ENCODE measurements around the gene CHEK1. TPM values are rescaled to one million over a fixed set of nuclear protein-coding genes. Genes with fewer than 3 reads are reported as not detected.
"Not testable (repeated sequence)": the region's sequence is repeated elsewhere in the genome, so short reads cannot be mapped to it uniquely, and the experiment has no call there.

Gene CHEK1
- total and polyA plus RNA-seq, 7 experiments from 2014 or later: 1.2 to 62.6 (median 2.7) TPM

- POLR2A ChIA-PET: no interaction called here
- no peak for ATAC-seq
- CTCF ChIA-PET: no interaction called here
Measured at GRCh38 chr11:125692887-125693286, 67.9 kb downstream of the CHEK1 start.

GRCh38 chr11:125694951-125695350 lies 70.0 kb downstream of the CHEK1 start:
- POLR2A ChIA-PET: no interaction called here
- Mint-ChIP-seq H3K27me3 (peaks cover 2 to 19% (median 10%) of the 10 kb centered on the region in 5 donors), H3K36me3 (no peaks in the 10 kb centered on the region), H3K27ac (no peak overlapping the region), H3K4me1 (no peaks in the 10 kb centered on the region), H3K9me3 (no peaks in the 10 kb centered on the region), H3K4me3 (no peak overlapping the region)
- no peak for ATAC-seq
- Histone ChIP-seq H3K9me3 (ENCODE audit: control insufficient read depth in 2 of 3, low read length in 3 of 3) (no peaks in the 10 kb centered on the region), H3K4me3 (ENCODE audit: low read length) (no peak overlapping the region), H3K27me3 (ENCODE audit: control insufficient read depth in 2 of 2, insufficient read depth in 2 of 2, low read length in 2 of 2) (no peaks in the 10 kb centered on the region), H3K4me1 (ENCODE audit: control insufficient read depth in 2 of 2, insufficient read depth in 2 of 2, low read length in 2 of 2) (no peaks in the 10 kb centered on the region), H3K27ac (ENCODE audit: low read depth, low read length) (no peak overlapping the region), H3K36me3 (ENCODE audit: control insufficient read depth in 2 of 3, insufficient read depth in 3 of 3, low read length in 3 of 3) (no peaks in the 10 kb centered on the region)
- CTCF ChIA-PET: no interaction called here
- no peak for DNase-seq
- intact Hi-C loops (cut with micrococcal nuclease): no loop called here

More at GRCh38 chr11:125692887-125693286, 67.9 kb downstream of the CHEK1 start:
- Histone ChIP-seq H3K4me1 (ENCODE audit: control insufficient read depth in 2 of 2, insufficient read depth in 2 of 2, low read length in 2 of 2) (no peaks in the 10 kb centered on the region), H3K9me3 (ENCODE audit: control insufficient read depth in 2 of 3, low read length in 3 of 3) (no peaks in the 10 kb centered on the region), H3K27ac (ENCODE audit: low read depth, low read length) (no peak overlapping the region), H3K27me3 (ENCODE audit: control insufficient read depth in 2 of 2, insufficient read depth in 2 of 2, low read length in 2 of 2) (no peaks in the 10 kb centered on the region), H3K36me3 (ENCODE audit: control insufficient read depth in 2 of 3, insufficient read depth in 3 of 3, low read length in 3 of 3) (no peaks in the 10 kb centered on the region), H3K4me3 (ENCODE audit: low read length) (no peak overlapping the region)
- Mint-ChIP-seq H3K4me3 (no peak overlapping the region), H3K27ac (no peak overlapping the region), H3K4me1 (no peaks in the 10 kb centered on the region), H3K9me3 (no peaks in the 10 kb centered on the region), H3K27me3 (peaks cover 0 to 8% (median 0%) of the 10 kb centered on the region in 5 donors), H3K36me3 (no peaks in the 10 kb centered on the region)
- intact Hi-C loops (cut with micrococcal nuclease): no loop called here
- DNase-seq: no peak

GRCh38 chr11:125701018-125701610 lies 76.2 kb downstream of the CHEK1 start:
- ChIA-PET CTCF (no interaction called here), POLR2A (no interaction called here)
- H3K27me3 ChIP-seq (ENCODE audit: control insufficient read depth in 2 of 2, insufficient read depth in 2 of 2, low read length in 2 of 2): no peaks in the 10 kb centered on the region
- DNase-seq (no peak), ATAC-seq (no peak)
- no peaks in the 10 kb centered on the region for H3K9me3 ChIP-seq (ENCODE audit: control insufficient read depth in 2 of 3, low read length in 3 of 3)
- Mint-ChIP-seq H3K36me3 (no peaks in the 10 kb centered on the region), H3K4me3 (no peak overlapping the region), H3K9me3 (peaks cover 0 to 2% (median 0%) of the 10 kb centered on the region in 11 donors), H3K27ac (no peak overlapping the region), H3K4me1 (no peaks in the 10 kb centered on the region), H3K27me3 (peaks cover 8 to 35% (median 17%) of the 10 kb centered on the region in 5 donors)
- intact Hi-C loops (cut with micrococcal nuclease): no loop called here
- H3K4me1 ChIP-seq (ENCODE audit: control insufficient read depth in 2 of 2, insufficient read depth in 2 of 2, low read length in 2 of 2): no peaks in the 10 kb centered on the region
- no peaks in the 10 kb centered on the region for H3K36me3 ChIP-seq (ENCODE audit: control insufficient read depth in 2 of 3, insufficient read depth in 3 of 3, low read length in 3 of 3)
- no peak overlapping the region for H3K27ac ChIP-seq (ENCODE audit: low read depth, low read length)
- H3K4me3 ChIP-seq (ENCODE audit: low read length): no peak overlapping the region

- Mint-ChIP-seq H3K36me3 (no peaks in the 10 kb centered on the region), H3K4me1 (no peaks in the 10 kb centered on the region), H3K27ac (no peak overlapping the region), H3K4me3 (no peak overlapping the region), H3K27me3 (peaks cover 14 to 44% (median 19%) of the 10 kb centered on the region in 5 donors), H3K9me3 (peaks cover 0 to 5% (median 0%) of the 10 kb centered on the region in 11 donors)
- ATAC-seq (no peak), DNase-seq (no peak)
- H3K27me3 ChIP-seq (ENCODE audit: control insufficient read depth in 2 of 2, insufficient read depth in 2 of 2, low read length in 2 of 2): no peaks in the 10 kb centered on the region
- ChIA-PET POLR2A (no interaction called here), CTCF (no interaction called here)
- H3K27ac ChIP-seq (ENCODE audit: low read depth, low read length): no peak overlapping the region
- no peaks in the 10 kb centered on the region for H3K36me3 ChIP-seq (ENCODE audit: control insufficient read depth in 2 of 3, insufficient read depth in 3 of 3, low read length in 3 of 3)
- no peaks in the 10 kb centered on the region for H3K4me1 ChIP-seq (ENCODE audit: control insufficient read depth in 2 of 2, insufficient read depth in 2 of 2, low read length in 2 of 2)
- intact Hi-C loops (cut with micrococcal nuclease): no loop called here
- no peaks in the 10 kb centered on the region for H3K9me3 ChIP-seq (ENCODE audit: control insufficient read depth in 2 of 3, low read length in 3 of 3)
- H3K4me3 ChIP-seq (ENCODE audit: low read length): no peak overlapping the region
Measured at GRCh38 chr11:125701858-125702621, 77.1 kb downstream of the CHEK1 start.

GRCh38 chr11:125704686-125705085 lies 79.7 kb downstream of the CHEK1 start:
- DNase-seq; H3K9me3 ChIP-seq (ENCODE audit: control insufficient read depth in 2 of 3, low read length in 3 of 3); H3K36me3 Mint-ChIP-seq; ATAC-seq; H3K27ac Mint-ChIP-seq; H3K4me3 ChIP-seq (ENCODE audit: low read length); intact Hi-C loops (cut with micrococcal nuclease); CTCF ChIA-PET; H3K27ac ChIP-seq (ENCODE audit: low read depth, low read length); H3K4me1 Mint-ChIP-seq; H3K4me1 ChIP-seq (ENCODE audit: control insufficient read depth in 2 of 2, insufficient read depth in 2 of 2, low read length in 2 of 2); H3K36me3 ChIP-seq (ENCODE audit: control insufficient read depth in 2 of 3, insufficient read depth in 3 of 3, low read length in 3 of 3); H3K4me3 Mint-ChIP-seq; H3K27me3 ChIP-seq (ENCODE audit: control insufficient read depth in 2 of 2, insufficient read depth in 2 of 2, low read length in 2 of 2); POLR2A ChIA-PET: not testable (repeated sequence)
- Mint-ChIP-seq H3K9me3 (peaks cover 0 to 11% (median 4%) of the 10 kb centered on the region in 11 donors), H3K27me3 (peaks cover 9 to 38% (median 19%) of the 10 kb centered on the region in 5 donors)

- H3K9me3 Mint-ChIP-seq: peaks cover 0 to 12% (median 0%) of the 10 kb centered on the region in 11 donors
- H3K27ac Mint-ChIP-seq: no peak overlapping the region
- Histone ChIP-seq H3K36me3 (ENCODE audit: control insufficient read depth in 2 of 3, insufficient read depth in 3 of 3, low read length in 3 of 3) (no peaks in the 10 kb centered on the region), H3K27ac (ENCODE audit: low read depth, low read length) (no peak overlapping the region), H3K4me1 (ENCODE audit: control insufficient read depth in 2 of 2, insufficient read depth in 2 of 2, low read length in 2 of 2) (no peaks in the 10 kb centered on the region), H3K9me3 (ENCODE audit: control insufficient read depth in 2 of 3, low read length in 3 of 3) (no peaks in the 10 kb centered on the region), H3K27me3 (ENCODE audit: control insufficient read depth in 2 of 2, insufficient read depth in 2 of 2, low read length in 2 of 2) (no peaks in the 10 kb centered on the region), H3K4me3 (ENCODE audit: low read length) (no peak overlapping the region)
- intact Hi-C loops (cut with micrococcal nuclease): loop anchor here in 1 of 2 donors (10.0 kb wide), 1 partner anchor 154 kb away; no protein-coding TSS in a partner anchor
- DNase-seq: no peak
- H3K36me3 Mint-ChIP-seq: peaks cover 0 to 4% (median 0%) of the 10 kb centered on the region in 5 donors
- H3K4me3 Mint-ChIP-seq: no peak overlapping the region
- peaks cover 0 to 3% (median 0%) of the 10 kb centered on the region in 7 donors for H3K4me1 Mint-ChIP-seq
- peaks cover 10 to 49% (median 18%) of the 10 kb centered on the region in 5 donors for H3K27me3 Mint-ChIP-seq
- CTCF ChIA-PET: no interaction called here
- no peak for ATAC-seq
- POLR2A ChIA-PET: no interaction called here
Measured at GRCh38 chr11:125720781-125721180, 95.8 kb downstream of the CHEK1 start.
